HepG2 (cell line): Measurements from ENCODE around the gene DHRS1. TPM values are rescaled to one million over a fixed set of nuclear protein-coding genes. Genes with fewer than 3 reads are reported as not detected.
A peak's percentile ranks its signal among the peaks of the same experiment; 100 is the strongest.

Experiments
- BHLHE40 ChIP-seq: IDR thresholded peaks from 2 replicates; pipeline ENCODE4 v1.6.1; 2011; ENCODE audit warnings: low read length, improper control_type of control experiment
- CENPX ChIP-seq: sonication (generic); formaldehyde crosslinking; IDR thresholded peaks from 2 replicates; pipeline ENCODE4 v1.9.0; 2021; ENCODE audit warnings: mild to moderate bottlenecking, missing genetic modification reagents, moderate library complexity
- DPF2 ChIP-seq: sonication (generic); formaldehyde crosslinking; IDR thresholded peaks from 2 replicates; pipeline ENCODE4 v1.4.0; 2020; ENCODE audit warnings: mild to moderate bottlenecking, low read depth, missing genetic modification reagents, borderline replicate concordance
- EZH2 ChIP-seq: conservative IDR thresholded peaks from 2 replicates; pipeline ENCODE4 v1.6.1; 2012; ENCODE audit warnings: mild to moderate bottlenecking, low read depth, low read length, moderate library complexity
- GABPA ChIP-seq, 2 experiments: IDR thresholded peaks; 2 replicates each; pipeline ENCODE4 v1.6.1; 2011 to 2016; ENCODE audit warnings: low read depth in 2 of 2, low read length in 1 of 2, missing biosample characterization in 1 of 2, missing genetic modification characterization in 1 of 2
- GATA4 ChIP-seq: sonication (generic); IDR thresholded peaks from 2 replicates; pipeline ENCODE4 v1.6.1; 2016; ENCODE audit warnings: antibody characterized with exemption, low read depth, borderline replicate concordance
- MLXIP ChIP-seq: sonication (generic); formaldehyde crosslinking; IDR thresholded peaks from 2 replicates; pipeline ENCODE4 v1.9.0; 2021; ENCODE audit warnings: missing genetic modification reagents, borderline replicate concordance
- POGK ChIP-seq: sonication (generic); formaldehyde crosslinking; conservative IDR thresholded peaks from 2 replicates; pipeline ENCODE4 v1.8.0; 2022; ENCODE audit warnings: mild to moderate bottlenecking, moderate library complexity, missing genetic modification reagents
- RARG ChIP-seq: sonication (generic); formaldehyde crosslinking; IDR thresholded peaks from 2 replicates; pipeline ENCODE4 v1.4.0; 2020; ENCODE audit warnings: low read depth, mild to moderate bottlenecking, missing genetic modification reagents
- RFX1 ChIP-seq: fragments of 450-650 bp; IDR thresholded peaks from 2 replicates; pipeline ENCODE4 v1.6.1; 2017
- SNRNP70 ChIP-seq: fragments of 200-400 bp; formaldehyde crosslinking; IDR thresholded peaks from 2 replicates; pipeline ENCODE4 v1.6.1; 2017; ENCODE audit warnings: mild to moderate bottlenecking, low read depth, low read length, moderate library complexity
- ZFP90 ChIP-seq: sonication (generic); formaldehyde crosslinking; IDR thresholded peaks from 2 replicates; pipeline ENCODE4 v1.8.0; 2022; ENCODE audit warnings: missing genetic modification reagents, mild to moderate bottlenecking, inconsistent platforms, borderline replicate concordance
- ZMAT3 ChIP-seq: sonication (generic); formaldehyde crosslinking; conservative IDR thresholded peaks from 2 replicates; pipeline ENCODE4 v1.7.0; 2021; ENCODE audit warnings: missing genetic modification reagents
- ZMYM4 ChIP-seq: sonication (generic); formaldehyde crosslinking; IDR thresholded peaks from 2 replicates; pipeline ENCODE4 v1.8.1; 2023; ENCODE audit warnings: mild to moderate bottlenecking, missing genetic modification reagents
- ZNF205 ChIP-seq: IDR thresholded peaks from 2 replicates; pipeline ENCODE4 v1.6.1; 2018; ENCODE audit warnings: missing biosample characterization, missing genetic modification reagents
- ZNF232 ChIP-seq: sonication (generic); formaldehyde crosslinking; IDR thresholded peaks from 2 replicates; pipeline ENCODE4 v1.4.0; 2020; ENCODE audit warnings: missing genetic modification reagents, borderline replicate concordance
- ZNF501 ChIP-seq: sonication (generic); formaldehyde crosslinking; IDR thresholded peaks from 2 replicates; pipeline ENCODE4 v1.5.1; 2020; ENCODE audit warnings: mild to moderate bottlenecking, moderate library complexity, missing genetic modification reagents
- ZNF703 ChIP-seq: sonication (generic); formaldehyde crosslinking; IDR thresholded peaks from 2 replicates; pipeline ENCODE4 v1.5.1; 2020; ENCODE audit warnings: missing genetic modification reagents, mild to moderate bottlenecking, moderate library complexity, borderline replicate concordance
- ZNF720 ChIP-seq: sonication (generic); formaldehyde crosslinking; IDR thresholded peaks from 2 replicates; pipeline ENCODE4 v1.4.0; 2020; ENCODE audit warnings: missing genetic modification reagents
- ZSCAN22 ChIP-seq: sonication (generic); formaldehyde crosslinking; IDR thresholded peaks from 2 replicates; pipeline ENCODE4 v1.4.0; 2020; ENCODE audit warnings: mild to moderate bottlenecking, missing genetic modification reagents
- polyA plus RNA-seq, 8 experiments: library from polyadenylated mRNA; depleted of rRNA in 3 of 8; stranded (reverse) in 7 of 8; unstranded in 1 of 8; fragments of >200 nt; fragmentation: Illumina TruSeq in 4 of 8; extraction: Trizol in 4 of 8; gene quantifications; 2 replicates each; pipeline versions ENCODE4 v1.2.1 to v1.2.3, GENCODE V29; 2011 to 2016; ENCODE audit warnings: low read depth in 4 of 8, missing spikeins in 1 of 8, mixed read lengths in 1 of 8; ENCODE audit not compliant: insufficient read depth in 1 of 8
- total RNA-seq, 5 experiments: library from RNA; depleted of rRNA; stranded (reverse); fragments of >200 nt; fragmentation: Illumina TruSeq; extraction: Trizol; gene quantifications; 2 replicates each; pipeline ENCODE4 v1.2.3, GENCODE V29; 2016; ENCODE audit warnings: low read depth in 1 of 5
- TF ChIP-seq, protein P1 (sequence below): sonication (generic); formaldehyde crosslinking; IDR thresholded peaks from 2 replicates; pipeline ENCODE4 v1.5.0; 2020; ENCODE audit warnings: missing genetic modification reagents, mild to moderate bottlenecking, borderline replicate concordance
- TF ChIP-seq, protein P2 (sequence below): sonication (generic); formaldehyde crosslinking; IDR thresholded peaks from 2 replicates; pipeline ENCODE4 v1.4.0; 2020; ENCODE audit warnings: missing genetic modification reagents

DHRS1 gene
- total and polyA plus RNA-seq, 2 of the 13 experiments (the other 11 are each of a cell fraction or from before 2014, with no cell fraction given): 49.8 to 60.8 TPM

- peak; percentile 55; the same call in 1 of the 2 replicates for TF ChIP-seq MLXIP (CRISPR knock-in tag)
- no peak for TF ChIP-seq RFX1
- TF ChIP-seq ZMYM4 (CRISPR knock-in tag): peak; percentile 97
- no peak for TF ChIP-seq CENPX (CRISPR knock-in tag)
- no peak; the same call in 1 of the 2 replicates for TF ChIP-seq DPF2 (CRISPR knock-in tag)
- TF ChIP-seq ZNF501: peak; percentile 97
- TF ChIP-seq, protein P1, sequence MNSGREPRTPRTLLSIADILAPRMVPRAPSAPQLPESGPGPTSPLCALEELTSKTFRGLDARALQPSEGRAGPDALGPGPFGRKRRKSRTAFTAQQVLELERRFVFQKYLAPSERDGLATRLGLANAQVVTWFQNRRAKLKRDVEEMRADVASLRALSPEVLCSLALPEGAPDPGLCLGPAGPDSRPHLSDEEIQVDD (CRISPR knock-in tag): 0 out of 2 replicates have a peak, but pooled peaks have one; percentile 19
- TF ChIP-seq ZNF720 (CRISPR knock-in tag): no peak
- peak; percentile 96 for TF ChIP-seq POGK (CRISPR knock-in tag)
- TF ChIP-seq EZH2: no peak
- TF ChIP-seq ZNF205: peak; percentile 85
- TF ChIP-seq SNRNP70: no peak
- peak; percentile 88; the same call in 1 of the 2 replicates for TF ChIP-seq ZMAT3 (CRISPR knock-in tag)
- TF ChIP-seq ZNF232 (CRISPR knock-in tag): peak; percentile 93; the same call in 1 of the 2 replicates
- TF ChIP-seq ZSCAN22: 0 out of 2 replicates have a peak, but pooled peaks have one; percentile 55
- TF ChIP-seq RARG (CRISPR knock-in tag): 0 out of 2 replicates have a peak, but pooled peaks have one; percentile 86
- TF ChIP-seq BHLHE40: no peak; the same call in 1 of the 2 replicates
- TF ChIP-seq ZNF703 (CRISPR knock-in tag): no peak
- TF ChIP-seq, protein P2, sequence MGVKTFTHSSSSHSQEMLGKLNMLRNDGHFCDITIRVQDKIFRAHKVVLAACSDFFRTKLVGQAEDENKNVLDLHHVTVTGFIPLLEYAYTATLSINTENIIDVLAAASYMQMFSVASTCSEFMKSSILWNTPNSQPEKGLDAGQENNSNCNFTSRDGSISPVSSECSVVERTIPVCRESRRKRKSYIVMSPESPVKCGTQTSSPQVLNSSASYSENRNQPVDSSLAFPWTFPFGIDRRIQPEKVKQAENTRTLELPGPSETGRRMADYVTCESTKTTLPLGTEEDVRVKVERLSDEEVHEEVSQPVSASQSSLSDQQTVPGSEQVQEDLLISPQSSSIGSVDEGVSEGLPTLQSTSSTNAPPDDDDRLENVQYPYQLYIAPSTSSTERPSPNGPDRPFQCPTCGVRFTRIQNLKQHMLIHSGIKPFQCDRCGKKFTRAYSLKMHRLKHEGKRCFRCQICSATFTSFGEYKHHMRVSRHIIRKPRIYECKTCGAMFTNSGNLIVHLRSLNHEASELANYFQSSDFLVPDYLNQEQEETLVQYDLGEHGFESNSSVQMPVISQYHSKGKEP (CRISPR knock-in tag): no peak
- TF ChIP-seq GABPA (IDR thresholded peaks at IDR 0.05; ENCODE audit: low read depth, low read length): no peak
- no peak for TF ChIP-seq GABPA (CRISPR knock-in tag; IDR thresholded peaks at IDR 0.05; ENCODE audit: low read depth)
- TF ChIP-seq GATA4: peak; percentile 79; the same call in 1 of the 2 replicates
- TF ChIP-seq ZFP90 (CRISPR knock-in tag): peak; percentile 98
Measured at GRCh38 chr14:24299255-24300191, at the start of gene DHRS1, which contains the start of gene NOP9 (continued).
